GM19455 (cell line): ENCODE data around the gene ZNF79.

Experiments
- ATAC-seq: cut with Tn5 transposase; IDR thresholded peaks from one replicate; pipeline ENCODE4 v1.9.1; 2021; ENCODE audit not compliant: unreplicated experiment

ZNF79 gene

GRCh38 chr9:127423934-127424675 lies at the start of gene ZNF79:
TSS of gene ZNF79 (plus strand) at chr9:127424382. CDS start at chr9:127424788, 406 bp downstream.
- ATAC-seq = peak; percentile 87

GRCh38 chr9:127380479-127380878 lies 43.7 kb upstream of the ZNF79 start:
- no peak for ATAC-seq

GRCh38 chr9:127382541-127382940 lies 41.6 kb upstream of the ZNF79 start:
- ATAC-seq = no peak

- ATAC-seq = no peak
These were observed 40.0 kb upstream of the ZNF79 start for GRCh38 chr9:127384016-127384730.

GRCh38 chr9:127384901-127385300 lies 39.3 kb upstream of the ZNF79 start:
- no peak for ATAC-seq

- no peak for ATAC-seq
These were observed 37.9 kb upstream of the ZNF79 start for GRCh38 chr9:127386249-127386648.

GRCh38 chr9:127386981-127387380 lies 37.2 kb upstream of the ZNF79 start:
- no peak for ATAC-seq

- no peak for ATAC-seq
These were observed 35.9 kb upstream of the ZNF79 start for GRCh38 chr9:127388037-127388855.

- no peak for ATAC-seq
These were observed 35.3 kb upstream of the ZNF79 start for GRCh38 chr9:127388856-127389238.

- no peak for ATAC-seq
These were observed 34.6 kb upstream of the ZNF79 start for GRCh38 chr9:127389381-127390247.

- ATAC-seq = no peak
These were observed 34.0 kb upstream of the ZNF79 start for GRCh38 chr9:127390248-127390545.

GRCh38 chr9:127390563-127390962 lies 33.6 kb upstream of the ZNF79 start:
- no peak for ATAC-seq

- ATAC-seq = no peak
These were observed 32.0 kb upstream of the ZNF79 start for GRCh38 chr9:127392166-127392565.

GRCh38 chr9:127392976-127393375 lies 31.2 kb upstream of the ZNF79 start:
- no peak for ATAC-seq

GRCh38 chr9:127393645-127394044 lies 30.5 kb upstream of the ZNF79 start:
- ATAC-seq = no peak

GRCh38 chr9:127395497-127396252 lies 28.5 kb upstream of the ZNF79 start:
- no peak for ATAC-seq

GRCh38 chr9:127396253-127396807 lies 27.9 kb upstream of the ZNF79 start:
- ATAC-seq = no peak

- peak; percentile 94 for ATAC-seq
These were observed 27.2 kb upstream of the ZNF79 start, which contains the start of gene SLC2A8 for GRCh38 chr9:127396808-127397645. TSS of gene SLC2A8 (plus strand) at chr9:127397169. CDS start at chr9:127397231, 62 bp downstream.
